ENCODE results near the gene CHST9.

CHST9 gene

GRCh38 chr18:27075828-27076227, 109.3 kb downstream of the CHST9 start:
- no peak for DNase-seq (ENCODE audit: low read depth)
- no peak for TF ChIP-seq CTCF (IDR thresholded peaks at IDR 0.05; ENCODE audit: control insufficient read depth, insufficient read depth, low read depth, low read length, missing control alignments)
- no peak overlapping the region for H3K4me3 ChIP-seq (ENCODE audit: control insufficient read depth, low read depth, low read length)

GRCh38 chr18:27073404-27073830, 111.7 kb downstream of the CHST9 start:
- DNase-seq (ENCODE audit: low read depth), result no peak
- no peak overlapping the region for H3K4me3 ChIP-seq (ENCODE audit: control insufficient read depth, low read depth, low read length)
- no peak for TF ChIP-seq CTCF (IDR thresholded peaks at IDR 0.05; ENCODE audit: control insufficient read depth, insufficient read depth, low read depth, low read length, missing control alignments)

- no peak overlapping the region for H3K4me3 ChIP-seq (ENCODE audit: control insufficient read depth, low read depth, low read length)
- TF ChIP-seq CTCF (IDR thresholded peaks at IDR 0.05; ENCODE audit: control insufficient read depth, insufficient read depth, low read depth, low read length, missing control alignments), result no peak
- no peak for DNase-seq (ENCODE audit: low read depth)
Observed at GRCh38 chr18:27064673-27065072, 120.4 kb downstream of the CHST9 start.

GRCh38 chr18:27062802-27063201, 122.3 kb downstream of the CHST9 start:
- H3K4me3 ChIP-seq (ENCODE audit: control insufficient read depth, low read depth, low read length), result no peak overlapping the region
- no peak for TF ChIP-seq CTCF (IDR thresholded peaks at IDR 0.05; ENCODE audit: control insufficient read depth, insufficient read depth, low read depth, low read length, missing control alignments)
- DNase-seq (ENCODE audit: low read depth), result no peak

GRCh38 chr18:27061488-27062095, 123.5 kb downstream of the CHST9 start:
- DNase-seq (ENCODE audit: low read depth), result no peak
- no peak for TF ChIP-seq CTCF (IDR thresholded peaks at IDR 0.05; ENCODE audit: control insufficient read depth, insufficient read depth, low read depth, low read length, missing control alignments)
- no peak overlapping the region for H3K4me3 ChIP-seq (ENCODE audit: control insufficient read depth, low read depth, low read length)

GRCh38 chr18:27057519-27058234, 127.4 kb downstream of the CHST9 start:
- H3K4me3 ChIP-seq (ENCODE audit: control insufficient read depth, low read depth, low read length), result no peak overlapping the region
- no peak for DNase-seq (ENCODE audit: low read depth)
- no peak for TF ChIP-seq CTCF (IDR thresholded peaks at IDR 0.05; ENCODE audit: control insufficient read depth, insufficient read depth, low read depth, low read length, missing control alignments)

Data from AG09309 (cell line).